NCI-H1417 (cell line): Measurements from ENCODE around the gene IL17B.
"Not testable (repeated sequence)": the region's sequence is repeated elsewhere in the genome, so short reads cannot be mapped to it uniquely, and the experiment has no call there.

ENCODE experiments used
- DNase-seq, 3 experiments: peaks; one replicate each; lab custom pipeline; 2025; lab: John Stamatoyannopoulos, UW

Gene IL17B

GRCh38 chr5:149400304-149400703 is 21.2 kb upstream of the IL17B start:
- no peak for DNase-seq

GRCh38 chr5:149399775-149400174 is 20.7 kb upstream of the IL17B start:
- no peak for DNase-seq

GRCh38 chr5:149398747-149399266 is 19.7 kb upstream of the IL17B start:
- not testable (repeated sequence) for DNase-seq

- DNase-seq: no peak
Measured at GRCh38 chr5:149397530-149397929, 18.4 kb upstream of the IL17B start.

- not testable (repeated sequence) for DNase-seq
Measured at GRCh38 chr5:149394996-149395395, 15.9 kb upstream of the IL17B start.

GRCh38 chr5:149392718-149393117 is 13.6 kb upstream of the IL17B start:
- DNase-seq: no peak

GRCh38 chr5:149391524-149391923 is 12.4 kb upstream of the IL17B start:
- no peak for DNase-seq

GRCh38 chr5:149391076-149391475 is 12.0 kb upstream of the IL17B start:
- not testable (repeated sequence) for DNase-seq

- no peak for DNase-seq
Measured at GRCh38 chr5:149389552-149390495, 10.7 kb upstream of the IL17B start.

- DNase-seq: no peak
Measured at GRCh38 chr5:149388498-149389190, 9.6 kb upstream of the IL17B start.

GRCh38 chr5:149387982-149388381 is 8.9 kb upstream of the IL17B start:
- DNase-seq: no peak

- no peak for DNase-seq
Measured at GRCh38 chr5:149387081-149387631, 8.1 kb upstream of the IL17B start.

- DNase-seq: no peak
Measured at GRCh38 chr5:149386166-149386565, 7.1 kb upstream of the IL17B start.

GRCh38 chr5:149383399-149383798 is 4.3 kb upstream of the IL17B start:
- no peak for DNase-seq

GRCh38 chr5:149382517-149383220 is 3.6 kb upstream of the IL17B start:
- no peak for DNase-seq

GRCh38 chr5:149381986-149382338 is 2.9 kb upstream of the IL17B start:
- DNase-seq: peak; percentile 9 to 58 (median 54)

GRCh38 chr5:149381261-149381985 is 2.3 kb upstream of the IL17B start:
- no peak for DNase-seq

GRCh38 chr5:149380466-149381121 is 1.5 kb upstream of the IL17B start:
- no peak for DNase-seq

GRCh38 chr5:149379818-149380374 is 804 bp upstream of the IL17B start:
- no peak for DNase-seq

GRCh38 chr5:149378241-149378820 is 761 bp downstream of the IL17B start:
- DNase-seq: no peak
